ENCODE measurements around the gene INPP5E.

- no peak for TF ChIP-seq CTCF (conservative IDR thresholded peaks at IDR 0.05; ENCODE audit: low read length)
- no peak for TF ChIP-seq EZH2phosphoT487 (IDR thresholded peaks at IDR 0.05; ENCODE audit: borderline replicate concordance, low read depth, low read length)
These were observed 28.3 kb downstream of the INPP5E start for GRCh38 chr9:136411378-136411777.

Measured in OCI-LY7 (cell line).